B cell (primary cell): ENCODE results near the gene UGT1A7. TPM values are rescaled to one million over a fixed set of nuclear protein-coding genes. Genes with fewer than 3 reads are reported as not detected.

Experiments
- ATAC-seq: fragments of 200-7000 bp; cut with Tn5 transposase; one replicate; pipeline ENCODE4 v1.10.0; 2021; ENCODE audit warnings: low read depth, mild to moderate bottlenecking, moderate number of reproducible peaks, moderate library complexity
- CTCF ChIA-PET: fragments of 350-600 bp; sonication (Branson Sonifier 250); formaldehyde crosslinking; loops from one replicate; lab custom pipeline; 2021; ENCODE audit warnings: antibody characterized with exemption, inconsistent platforms; lab: Charles Lee
- POLR2A ChIA-PET: fragments of 350-600 bp; sonication (Branson Sonifier 250); formaldehyde crosslinking; loops from one replicate; lab custom pipeline; 2021; ENCODE audit warnings: antibody characterized with exemption; lab: Charles Lee
- DNase-seq: peaks from one replicate; pipeline ENCODE4 v3.0.0; 2013
- H2AFZ ChIP-seq: 2 replicates; pipeline ENCODE4 v1.6.1; 2012; ENCODE audit warnings: mild to moderate bottlenecking, low read depth, low read length; ENCODE audit not compliant: insufficient read depth, poor library complexity, severe bottlenecking
- H3K27ac ChIP-seq, 2 donors: 1 replicate in 1 of 2; 2 replicates in 1 of 2; pipeline ENCODE4 v1.5.1; 2012 to 2013; ENCODE audit warnings: low read length in 2 of 2, mild to moderate bottlenecking in 2 of 2, moderate library complexity in 1 of 2
- H3K27me3 ChIP-seq, 4 experiments: fragments of 200-600 bp in 1 of 4; sonication (generic) in 1 of 4; replicated peaks in 1 of 4; 1 replicate in 2 of 4; 2 replicates in 2 of 4; pipeline versions ENCODE4 v1.6.1 to v1.7.0; 2013 to 2016; ENCODE audit warnings: low read length in 3 of 4, mild to moderate bottlenecking in 2 of 4, mixed read lengths in 1 of 4, moderate library complexity in 1 of 4; ENCODE audit not compliant: insufficient read depth in 4 of 4, control insufficient read depth in 3 of 4; ENCODE audit errors: control extremely low read depth in 1 of 4
- H3K36me3 ChIP-seq, 2 experiments: replicated peaks in 1 of 2; 1 replicate in 1 of 2; 2 replicates in 1 of 2; pipeline versions ENCODE4 v1.6.1 to v1.7.1; 2013; ENCODE audit warnings: low read length in 1 of 2; ENCODE audit not compliant: insufficient read depth in 2 of 2, control insufficient read depth in 1 of 2; ENCODE audit errors: control extremely low read depth in 1 of 2, extremely low read depth in 1 of 2
- H3K4me1 ChIP-seq, 2 donors: fragments of 200-600 bp in 1 of 2; sonication (generic) in 1 of 2; 1 replicate in 1 of 2; 2 replicates in 1 of 2; pipeline versions ENCODE4 v1.5.1 to v1.6.1; 2013 to 2017; ENCODE audit warnings: low read length in 2 of 2; ENCODE audit not compliant: control insufficient read depth in 2 of 2, insufficient read depth in 2 of 2
- H3K4me2 ChIP-seq: replicated peaks from 2 replicates; pipeline ENCODE3; 2012; ENCODE audit warnings: mild to moderate bottlenecking, low read depth, low read length; ENCODE audit not compliant: poor library complexity, severe bottlenecking
- H3K4me3 ChIP-seq, 5 experiments: fragments of 200-600 bp in 1 of 5; sonication (generic) in 1 of 5; 1 replicate in 3 of 5; 2 replicates in 2 of 5; pipeline versions ENCODE4 v1.5.1 to v1.7.0; 2011 to 2016; ENCODE audit warnings: low read length in 4 of 5, mild to moderate bottlenecking in 4 of 5, low read depth in 2 of 5, control low read depth in 1 of 5, moderate library complexity in 1 of 5; ENCODE audit not compliant: insufficient read depth in 1 of 5; ENCODE audit errors: control extremely low read depth in 1 of 5, extremely low read depth in 1 of 5
- H3K79me2 ChIP-seq: fragments of 200-600 bp; sonication (generic); one replicate; pipeline ENCODE4 v1.6.0; 2016; ENCODE audit warnings: low read length; ENCODE audit not compliant: control insufficient read depth, insufficient read depth
- H3K9ac ChIP-seq: fragments of 200-600 bp; sonication (generic); 2 replicates; pipeline ENCODE4 v1.6.1; 2017; ENCODE audit warnings: mild to moderate bottlenecking, low read length, moderate library complexity
- H3K9me3 ChIP-seq, 3 donors: one replicate each; pipeline versions ENCODE4 v1.6.1 to v1.7.1; 2013; ENCODE audit warnings: low read length in 2 of 3; ENCODE audit not compliant: control insufficient read depth in 2 of 3, insufficient read depth in 1 of 3; ENCODE audit errors: control extremely low read depth in 1 of 3
- H4K20me1 ChIP-seq: 2 replicates; pipeline ENCODE4 v1.6.0; 2012; ENCODE audit warnings: mild to moderate bottlenecking, low read length; ENCODE audit not compliant: insufficient read depth, control insufficient read depth, poor library complexity, severe bottlenecking
- H3K27ac Mint-ChIP-seq: one replicate; pipeline ENCODE4 v1.8.0; 2021; ENCODE audit warnings: mixed read lengths
- H3K27me3 Mint-ChIP-seq: one replicate; pipeline ENCODE4 v1.8.0; 2021; ENCODE audit warnings: mixed read lengths
- H3K4me1 Mint-ChIP-seq: one replicate; pipeline ENCODE4 v1.8.0; 2021; ENCODE audit warnings: mixed read lengths
- H3K4me3 Mint-ChIP-seq: one replicate; pipeline ENCODE4 v1.8.0; 2021; ENCODE audit warnings: mixed read lengths
- H3K9me3 Mint-ChIP-seq: one replicate; pipeline ENCODE4 v1.8.0; 2022; ENCODE audit warnings: mixed read lengths; ENCODE audit not compliant: insufficient read depth
- EZH2 ChIP-seq: IDR thresholded peaks from 2 replicates; pipeline ENCODE4 v1.6.1; 2012; ENCODE audit warnings: borderline replicate concordance, low read depth, mild to moderate bottlenecking, moderate library complexity, low read length; ENCODE audit not compliant: insufficient read depth, poor library complexity, severe bottlenecking
- WGBS: methylation state at CpG from one replicate; pipeline ENCODE4 v1.1.5; 2013; ENCODE audit warnings: missing lambda C conversion rate; ENCODE audit not compliant: insufficient coverage; 5-methylcytosine and 5-hydroxymethylcytosine counted together
- intact Hi-C: fragments of 100-400 bp; cut with micrococcal nuclease; formaldehyde crosslinking; loops from one replicate; pipeline ENCODE4 v1.10.0; 2022
- polyA plus RNA-seq: library from polyadenylated mRNA; depleted of rRNA; stranded (reverse); fragments of >200 nt; gene quantifications from 2 replicates; pipeline ENCODE4 v1.2.3, GENCODE V29; 2012
- total RNA-seq, 2 donors: library from RNA; stranded (reverse); fragments of 120-200 nt in 1 of 2; gene quantifications; 1 replicate in 1 of 2; 2 replicates in 1 of 2; pipeline versions ENCODE4 v1.2.3 to v1.2.4, GENCODE V29; 2013 to 2022
- TF ChIP-seq, protein P1 (sequence below): fragments of 200-600 bp; IDR thresholded peaks from one replicate; pipeline ENCODE4 v1.8.0; 2022; ENCODE audit warnings: antibody characterized with exemption, mild to moderate bottlenecking

UGT1A7 gene
- total and polyA plus RNA-seq, 2 donors (not counting 1 experiment from before 2014, with no cell fraction given) = not detected

DNA sequence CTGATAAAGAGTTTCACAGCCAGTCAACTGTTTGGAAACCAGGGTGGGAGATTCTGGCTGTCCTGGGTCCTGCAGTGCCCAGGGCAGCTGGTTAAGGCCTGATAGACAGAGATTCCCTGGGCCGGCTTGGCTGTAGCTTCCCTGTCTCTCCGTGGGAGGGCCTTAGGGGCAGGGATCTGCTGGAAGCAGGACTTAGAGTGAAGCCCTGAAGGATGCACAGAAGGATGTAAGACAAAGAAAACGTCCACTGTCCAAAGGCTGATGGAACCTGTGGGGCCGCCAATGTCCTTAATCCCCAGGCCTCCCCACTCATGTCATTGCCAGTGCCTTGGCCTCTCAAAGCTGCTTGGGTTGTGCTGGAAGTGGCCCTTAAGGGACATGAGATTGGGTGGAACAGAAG, 129.4 kb downstream of the UGT1A7 start:
- no peaks in the 10 kb centered on the region for H3K9me3 Mint-ChIP-seq
- no peaks in the 10 kb centered on the region for H3K4me1 Mint-ChIP-seq
- TF ChIP-seq, protein P1, sequence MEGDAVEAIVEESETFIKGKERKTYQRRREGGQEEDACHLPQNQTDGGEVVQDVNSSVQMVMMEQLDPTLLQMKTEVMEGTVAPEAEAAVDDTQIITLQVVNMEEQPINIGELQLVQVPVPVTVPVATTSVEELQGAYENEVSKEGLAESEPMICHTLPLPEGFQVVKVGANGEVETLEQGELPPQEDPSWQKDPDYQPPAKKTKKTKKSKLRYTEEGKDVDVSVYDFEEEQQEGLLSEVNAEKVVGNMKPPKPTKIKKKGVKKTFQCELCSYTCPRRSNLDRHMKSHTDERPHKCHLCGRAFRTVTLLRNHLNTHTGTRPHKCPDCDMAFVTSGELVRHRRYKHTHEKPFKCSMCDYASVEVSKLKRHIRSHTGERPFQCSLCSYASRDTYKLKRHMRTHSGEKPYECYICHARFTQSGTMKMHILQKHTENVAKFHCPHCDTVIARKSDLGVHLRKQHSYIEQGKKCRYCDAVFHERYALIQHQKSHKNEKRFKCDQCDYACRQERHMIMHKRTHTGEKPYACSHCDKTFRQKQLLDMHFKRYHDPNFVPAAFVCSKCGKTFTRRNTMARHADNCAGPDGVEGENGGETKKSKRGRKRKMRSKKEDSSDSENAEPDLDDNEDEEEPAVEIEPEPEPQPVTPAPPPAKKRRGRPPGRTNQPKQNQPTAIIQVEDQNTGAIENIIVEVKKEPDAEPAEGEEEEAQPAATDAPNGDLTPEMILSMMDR = no peak
- TF ChIP-seq EZH2 = no peak
- Histone ChIP-seq H3K4me1 (no peaks in the 10 kb centered on the region), H3K4me2 (no peak overlapping the region), H3K36me3 (no peaks in the 10 kb centered on the region), H3K9me3 (no peaks in the 10 kb centered on the region), H2AFZ (no peak overlapping the region), H3K27me3 (peaks cover 0 to 8% (median 0%) of the 10 kb centered on the region in 4 experiments), H3K9ac (no peak overlapping the region), H4K20me1 (no peaks in the 10 kb centered on the region), H3K27ac (no peak overlapping the region), H3K4me3 (no peak overlapping the region), H3K79me2 (no peaks in the 10 kb centered on the region)
- H3K27ac Mint-ChIP-seq = no peak overlapping the region
- CTCF ChIA-PET = no interaction called here
- 82% methylated on average over 3 of the region's 4 CpGs for WGBS
- ATAC-seq (no peak), DNase-seq (no peak)
- intact Hi-C loops = no loop called here
- H3K27me3 Mint-ChIP-seq = peaks cover 24% of the 10 kb centered on the region
- POLR2A ChIA-PET = no interaction called here
- no peak overlapping the region for H3K4me3 Mint-ChIP-seq

DNA sequence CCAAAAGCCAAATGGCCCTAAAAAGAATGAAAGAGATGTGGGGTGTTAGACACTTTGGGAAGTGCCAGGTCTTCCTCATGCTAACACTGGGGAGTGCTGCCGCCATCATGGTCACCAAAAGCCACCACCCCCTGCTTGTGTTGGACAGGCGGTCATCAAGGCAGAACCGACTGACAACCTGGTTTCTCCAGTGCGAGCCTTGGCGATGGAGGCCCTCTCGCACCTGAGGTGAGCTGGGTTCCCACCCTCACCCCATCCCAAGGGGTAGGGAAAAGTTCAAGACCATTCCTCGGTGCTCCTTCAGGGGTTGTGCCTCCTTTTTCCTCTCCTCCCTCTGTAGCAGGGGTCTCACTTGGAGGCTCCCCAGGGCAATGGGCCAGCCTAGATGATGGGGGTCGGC, 130.0 kb downstream of the UGT1A7 start:
- Mint-ChIP-seq H3K27me3 (peaks cover 24% of the 10 kb centered on the region), H3K4me3 (no peak overlapping the region), H3K9me3 (no peaks in the 10 kb centered on the region), H3K4me1 (no peaks in the 10 kb centered on the region), H3K27ac (no peak overlapping the region)
- H4K20me1 ChIP-seq = no peaks in the 10 kb centered on the region
- POLR2A ChIA-PET = no interaction called here
- CTCF ChIA-PET = no interaction called here
- no peaks in the 10 kb centered on the region for H3K4me1 ChIP-seq
- no peak overlapping the region for H3K27ac ChIP-seq
- H3K79me2 ChIP-seq = no peaks in the 10 kb centered on the region
- intact Hi-C loops = no loop called here
- H3K36me3 ChIP-seq = no peaks in the 10 kb centered on the region
- H3K4me3 ChIP-seq = no peak overlapping the region
- H3K4me2 ChIP-seq = no peak overlapping the region
- peaks cover 0 to 5% (median 0%) of the 10 kb centered on the region in 3 donors for H3K9me3 ChIP-seq
- 95% methylated on average over 4 of the region's 8 CpGs for WGBS
- ATAC-seq (no peak), DNase-seq (no peak)
- TF ChIP-seq EZH2 = no peak
- TF ChIP-seq, protein P1 = no peak
- no peak overlapping the region for H2AFZ ChIP-seq
- peaks cover 0 to 12% (median 0%) of the 10 kb centered on the region in 4 experiments for H3K27me3 ChIP-seq
- H3K9ac ChIP-seq = no peak overlapping the region
